H1 (cell line): ENCODE results near the gene KRTCAP2. TPM values are rescaled to one million over a fixed set of nuclear protein-coding genes. Genes with fewer than 3 reads are reported as not detected.
"Not testable (repeated sequence)": the region's sequence is repeated elsewhere in the genome, so short reads cannot be mapped to it uniquely, and the experiment has no call there.

Experiments
- CTCF ChIA-PET: fragments of 300-600 bp; sonication (Branson Sonifier 250); formaldehyde crosslinking; loops from one replicate; lab custom pipeline; 2021; ENCODE audit not compliant: partially characterized antibody; lab: Charles Lee
- POLR2A ChIA-PET: fragments of 300-600 bp; sonication (Branson Sonifier 250); formaldehyde crosslinking; loops from one replicate; lab custom pipeline; 2021; ENCODE audit warnings: inconsistent platforms; ENCODE audit not compliant: partially characterized antibody; lab: Charles Lee
- DNase-seq, 2 experiments: peaks; one replicate each; pipeline versions ENCODE4 v3.0.0 to v3.0.0-alpha.2; 2010 to 2022; ENCODE audit warnings: low spot score in 2 of 2, low read depth in 1 of 2, mixed read lengths in 1 of 2
- FAIRE-seq: peaks from 2 replicates; lab custom pipeline; 2011; peaks lifted over from hg19 to GRCh38; lab: Jason Lieb, UNC
- H2AFZ ChIP-seq: 2 replicates; pipeline ENCODE4 v1.8.1; 2012; ENCODE audit warnings: low read length, inconsistent platforms
- H2AK5ac ChIP-seq: 2 replicates; pipeline ENCODE4 v1.6.1; 2013; ENCODE audit warnings: low read depth, low read length
- H2BK120ac ChIP-seq: replicated peaks from 2 replicates; pipeline ENCODE3; 2013; ENCODE audit warnings: low read depth, low read length, inconsistent platforms
- H2BK12ac ChIP-seq: 2 replicates; pipeline ENCODE4 v1.6.1; 2013; ENCODE audit warnings: low read depth, low read length
- H2BK15ac ChIP-seq: 2 replicates; pipeline ENCODE4 v1.6.1; 2013; ENCODE audit warnings: low read length
- H2BK20ac ChIP-seq: 2 replicates; pipeline ENCODE4 v1.6.1; 2013; ENCODE audit warnings: low read length
- H2BK5ac ChIP-seq: 2 replicates; pipeline ENCODE4 v1.6.1; 2013; ENCODE audit warnings: low read depth, low read length
- H3K14ac ChIP-seq: 2 replicates; pipeline ENCODE4 v1.6.1; 2013; ENCODE audit warnings: inconsistent platforms; ENCODE audit not compliant: insufficient read length
- H3K18ac ChIP-seq: 2 replicates; pipeline ENCODE4 v1.6.1; 2013; ENCODE audit warnings: low read length; ENCODE audit errors: extremely low read depth
- H3K23ac ChIP-seq: 2 replicates; pipeline ENCODE4 v1.6.1; 2013; ENCODE audit warnings: inconsistent platforms; ENCODE audit not compliant: insufficient read length
- H3K23me2 ChIP-seq: 2 replicates; pipeline ENCODE4 v1.6.1; 2013; ENCODE audit warnings: low read depth, low read length
- H3K27ac ChIP-seq: 2 replicates; pipeline ENCODE4 v1.6.1; 2011; ENCODE audit warnings: low read depth, low read length, inconsistent platforms
- H3K27me3 ChIP-seq, 4 experiments: replicated peaks in 1 of 4; 1 replicate in 1 of 4; 2 replicates in 3 of 4; pipeline versions ENCODE4 v1.6.1 to v1.8.1; 2011 to 2013; ENCODE audit warnings: low read length in 3 of 4, mild to moderate bottlenecking in 3 of 4, inconsistent platforms in 2 of 4, mixed read lengths in 2 of 4, moderate library complexity in 1 of 4; ENCODE audit not compliant: control insufficient read depth in 3 of 4, insufficient read depth in 3 of 4; ENCODE audit errors: extremely low read depth in 1 of 4
- H3K36me3 ChIP-seq, 4 experiments: 2 replicates each; pipeline versions ENCODE4 v1.6.1 to v1.8.1; 2011 to 2013; ENCODE audit warnings: mild to moderate bottlenecking in 4 of 4, low read length in 3 of 4, moderate library complexity in 2 of 4, control low read depth in 1 of 4, inconsistent platforms in 1 of 4; ENCODE audit not compliant: insufficient read depth in 4 of 4, control insufficient read depth in 2 of 4
- H3K4ac ChIP-seq: replicated peaks from 2 replicates; pipeline ENCODE3; 2013; ENCODE audit warnings: low read length, low read depth, mixed read lengths, inconsistent platforms; ENCODE audit not compliant: insufficient read length
- H3K4me1 ChIP-seq, 4 experiments: replicated peaks in 1 of 4; 1 replicate in 1 of 4; 2 replicates in 3 of 4; pipeline versions ENCODE4 v1.6.1 to v1.8.1; 2011 to 2013; ENCODE audit warnings: low read length in 3 of 4, inconsistent platforms in 2 of 4, mixed read lengths in 1 of 4; ENCODE audit not compliant: insufficient read depth in 4 of 4, control insufficient read depth in 3 of 4
- H3K4me2 ChIP-seq, 2 experiments: 2 replicates each; pipeline versions ENCODE4 v1.6.1 to v1.8.1; 2011 to 2013; ENCODE audit warnings: low read depth in 2 of 2, low read length in 2 of 2, control low read depth in 1 of 2, inconsistent platforms in 1 of 2, mild to moderate bottlenecking in 1 of 2; ENCODE audit not compliant: insufficient read depth in 1 of 2
- H3K4me3 ChIP-seq, 4 experiments: fragments of 200-600, 300-600 bp in 1 of 4; sonication (generic), shearing (Covaris generic), sonication (Bioruptor Twin) in 1 of 4; 2 replicates each; pipeline versions ENCODE4 v1.5.1 to v1.8.1; 2011 to 2016; ENCODE audit warnings: low read length in 4 of 4, low read depth in 3 of 4, control low read depth in 2 of 4, inconsistent platforms in 2 of 4, mild to moderate bottlenecking in 2 of 4, mixed read lengths in 1 of 4, moderate library complexity in 1 of 4; ENCODE audit not compliant: insufficient read depth in 2 of 4; ENCODE audit errors: extremely low read depth in 1 of 4
- H3K56ac ChIP-seq: replicated peaks from 2 replicates; pipeline ENCODE3; 2013; ENCODE audit warnings: low read depth, mild to moderate bottlenecking, mixed read lengths, low read length, inconsistent platforms; ENCODE audit not compliant: insufficient read length
- H3K79me1 ChIP-seq: 2 replicates; pipeline ENCODE4 v1.6.1; 2013; ENCODE audit warnings: low read depth, low read length, control low read depth
- H3K79me2 ChIP-seq, 2 experiments: 2 replicates each; pipeline versions ENCODE4 v1.6.1 to v1.8.1; 2012 to 2013; ENCODE audit warnings: low read length in 2 of 2, mild to moderate bottlenecking in 2 of 2, inconsistent platforms in 1 of 2; ENCODE audit not compliant: insufficient read depth in 2 of 2, control insufficient read depth in 1 of 2
- H3K9ac ChIP-seq, 4 experiments: replicated peaks in 1 of 4; 1 replicate in 1 of 4; 2 replicates in 3 of 4; pipeline versions ENCODE4 v1.6.1 to v1.8.1; 2011 to 2013; ENCODE audit warnings: low read depth in 3 of 4, low read length in 3 of 4, control low read depth in 2 of 4, mild to moderate bottlenecking in 2 of 4, moderate library complexity in 2 of 4, inconsistent platforms in 1 of 4; ENCODE audit errors: extremely low read depth in 1 of 4
- H3K9me3 ChIP-seq, 2 experiments: 2 replicates each; pipeline versions ENCODE4 v1.6.1 to v1.8.1; 2012 to 2013; ENCODE audit warnings: mild to moderate bottlenecking in 2 of 2, moderate library complexity in 2 of 2, control low read depth in 1 of 2, inconsistent platforms in 1 of 2, low read depth in 1 of 2, low read length in 1 of 2, mixed read lengths in 1 of 2; ENCODE audit not compliant: insufficient read depth in 2 of 2
- H4K20me1 ChIP-seq, 2 experiments: replicated peaks in 1 of 2; 2 replicates each; pipeline versions ENCODE3 to v1.8.1; 2011 to 2013; ENCODE audit warnings: inconsistent platforms in 2 of 2, low read length in 2 of 2, mild to moderate bottlenecking in 1 of 2; ENCODE audit not compliant: insufficient read depth in 2 of 2, control insufficient read depth in 1 of 2
- H4K5ac ChIP-seq: 2 replicates; pipeline ENCODE4 v1.6.1; 2013; ENCODE audit warnings: low read length, low read depth, mixed read lengths, inconsistent platforms; ENCODE audit not compliant: insufficient read length
- H4K8ac ChIP-seq: 2 replicates; pipeline ENCODE4 v1.8.0; 2013; ENCODE audit warnings: mild to moderate bottlenecking, moderate library complexity, low read length, inconsistent platforms; ENCODE audit not compliant: insufficient read depth; ENCODE audit errors: extremely low read depth
- H4K91ac ChIP-seq: replicated peaks from 2 replicates; pipeline ENCODE3; 2013; ENCODE audit warnings: low read length, mixed read lengths, inconsistent platforms; ENCODE audit not compliant: insufficient read length
- WGBS, 2 experiments: shearing (Covaris generic) in 1 of 2; methylation state at CpG; one replicate each; pipeline versions ENCODE4 v1.1.6 to v1.1.7; 2013 to 2015; ENCODE audit warnings: low lambda C conversion rate in 2 of 2, mixed read lengths in 2 of 2, inconsistent platforms in 1 of 2, low coverage in 1 of 2, missing lambda C conversion rate in 1 of 2; ENCODE audit not compliant: insufficient replicate concordance in 2 of 2, insufficient coverage in 1 of 2, insufficient read length in 1 of 2; ENCODE audit errors: extremely low coverage in 1 of 2, missing lambda C conversion rate in 1 of 2; 5-methylcytosine and 5-hydroxymethylcytosine counted together
- polyA plus RNA-seq, 7 experiments: library from polyadenylated mRNA; depleted of rRNA in 3 of 7; stranded (reverse) in 5 of 7; unstranded in 2 of 7; fragments of >200 nt in 5 of 7; fragments of 200-250 nt in 2 of 7; gene quantifications; 1 replicate in 5 of 7; 2 replicates in 1 of 7; 4 replicates in 1 of 7; pipeline versions ENCODE4 v1.2.1 to v1.2.3, GENCODE V29; 2011 to 2013; ENCODE audit warnings: missing spikeins in 2 of 7, mixed read lengths in 2 of 7
- total RNA-seq: library from RNA; stranded (reverse); fragmentation: NEBNext Ultra II Directional; extraction: Animal tissue kit (Norgen Biotek cat#: 25700); gene quantifications from 2 replicates; pipeline ENCODE4 v1.2.1, GENCODE V29; 2021

Gene KRTCAP2
- total and polyA plus RNA-seq, 2 of the 8 experiments (the other 6 are each of a cell fraction or from before 2014, with no cell fraction given) = 146 to 317 TPM

DNA sequence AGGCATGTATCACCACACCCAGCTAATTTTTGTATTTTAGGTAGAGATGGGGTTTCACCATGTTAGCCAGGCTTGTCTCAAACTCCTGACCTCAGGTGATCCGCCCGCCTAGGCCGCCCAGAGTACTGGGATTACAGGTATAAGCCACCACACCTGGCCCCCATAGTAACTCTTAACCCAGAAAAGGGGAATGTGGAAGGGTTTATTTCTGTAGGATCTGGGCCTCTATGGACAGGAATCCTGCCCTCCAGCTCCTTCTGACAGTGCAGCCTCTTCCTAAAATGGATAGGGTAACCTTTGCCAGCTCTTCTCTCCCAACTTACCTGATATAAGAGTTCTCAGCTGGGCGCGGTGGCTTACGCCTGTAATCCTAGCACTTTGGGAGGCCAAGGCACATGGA is 10.5 kb downstream of the KRTCAP2 start:
- not testable (repeated sequence) for H3K27me3 ChIP-seq, H3K23ac ChIP-seq, H4K8ac ChIP-seq, H2BK15ac ChIP-seq, H2BK5ac ChIP-seq, H3K4me2 ChIP-seq, H3K79me1 ChIP-seq, H2BK20ac ChIP-seq, H3K79me2 ChIP-seq, H4K20me1 ChIP-seq, H3K4ac ChIP-seq, DNase-seq, H2BK12ac ChIP-seq, H3K9me3 ChIP-seq, H3K9ac ChIP-seq, H3K23me2 ChIP-seq, H2AFZ ChIP-seq, H2BK120ac ChIP-seq, H4K91ac ChIP-seq, H2AK5ac ChIP-seq, H4K5ac ChIP-seq, H3K18ac ChIP-seq, H3K27ac ChIP-seq, H3K36me3 ChIP-seq, FAIRE-seq, H3K4me3 ChIP-seq, H3K14ac ChIP-seq, H3K56ac ChIP-seq
- ChIA-PET POLR2A (interaction anchor here (1.1 kb wide), 1 partner anchor 18 kb away, joined by 4 read pairs; no protein-coding TSS in a partner anchor), CTCF (interaction anchor here (0.8 to 1.5 kb wide), 3 partner anchors 20 to 78 kb away, joined by 3 to 6 read pairs (median 6); no protein-coding TSS in a partner anchor)
- WGBS, 2 experiments = 95% methylated on average over 6 of the region's 6 CpGs; no CpG with 5 or more reads in 1 of the 2 experiments
- peaks cover 2 to 16% (median 13%) of the 10 kb centered on the region in 4 experiments for H3K4me1 ChIP-seq
